PC-3 (cell line): Measurements from ENCODE around the gene SNX19. TPM values are rescaled to one million over a fixed set of nuclear protein-coding genes. Genes with fewer than 3 reads are reported as not detected.

ENCODE experiments used
- ATAC-seq: fragments of 200-7000 bp; cut with Tn5 transposase; 2 replicates; pipeline ENCODE4 v1.9.1; 2020; ENCODE audit warnings: mild to moderate bottlenecking, moderate library complexity
- BruUV-seq: library from RNA; stranded (reverse); fragments of 400-500 nt; replicated peaks from 2 replicates; lab custom pipeline; 2021; lab: Mats Ljungman, UMichigan
- CTCF ChIA-PET: fragments of 300-600 bp; sonication (Branson Sonifier 250); formaldehyde crosslinking; loops from one replicate; lab custom pipeline; 2022; ENCODE audit warnings: antibody characterized with exemption; lab: Charles Lee
- POLR2A ChIA-PET: fragments of 300-600 bp; sonication (Branson Sonifier 250); formaldehyde crosslinking; loops from one replicate; lab custom pipeline; 2022; ENCODE audit warnings: antibody characterized with exemption; ENCODE audit not compliant: unreplicated experiment; lab: Charles Lee
- DNase-seq: peaks from one replicate; pipeline ENCODE4 v3.0.0-alpha.2; 2015
- H2AFZ ChIP-seq: fragments of 300-600 bp; sonication (generic); 2 replicates; pipeline ENCODE4 v1.6.0; 2016; ENCODE audit warnings: antibody characterized with exemption, low read length
- H3F3A ChIP-seq: fragments of 300-600 bp; sonication (generic); one replicate; pipeline ENCODE4 v1.6.0; 2017; ENCODE audit warnings: antibody characterized with exemption, low read length, control low read depth, mild to moderate bottlenecking; ENCODE audit not compliant: unreplicated experiment
- H3K27ac ChIP-seq: fragments of 300-600 bp; sonication (generic); 2 replicates; pipeline ENCODE4 v1.5.1; 2016; ENCODE audit warnings: mild to moderate bottlenecking, low read length
- H3K27me3 ChIP-seq: fragments of 300-600 bp; sonication (generic); 2 replicates; pipeline ENCODE4 v1.6.1; 2016; ENCODE audit warnings: low read length, mixed read lengths
- H3K36me3 ChIP-seq: fragments of 300-600 bp; sonication (generic); 2 replicates; pipeline ENCODE4 v1.6.1; 2016; ENCODE audit warnings: low read depth, mixed run types, low read length, mixed read lengths
- H3K4me1 ChIP-seq: fragments of 300-600 bp; sonication (generic); 2 replicates; pipeline ENCODE4 v1.5.1; 2016; ENCODE audit warnings: low read length; ENCODE audit not compliant: insufficient read depth
- H3K4me2 ChIP-seq: fragments of 300-600 bp; sonication (generic); 2 replicates; pipeline ENCODE4 v1.6.0; 2016; ENCODE audit warnings: low read length
- H3K4me3 ChIP-seq: fragments of 300-600 bp; sonication (generic); 2 replicates; pipeline ENCODE4 v1.5.1; 2016; ENCODE audit warnings: mild to moderate bottlenecking, low read length, mixed read lengths
- H3K79me2 ChIP-seq: fragments of 300-600 bp; sonication (generic); 2 replicates; pipeline ENCODE4 v1.6.1; 2017; ENCODE audit warnings: low read length, mixed read lengths
- H3K9ac ChIP-seq: fragments of 300-600 bp; sonication (generic); 2 replicates; pipeline ENCODE4 v1.6.0; 2016; ENCODE audit warnings: mild to moderate bottlenecking, low read length
- H3K9me2 ChIP-seq: fragments of 300-600 bp; sonication (generic); replicated peaks from 2 replicates; pipeline ENCODE4 v1.6.1; 2016; ENCODE audit warnings: mixed run types, low read length, mixed read lengths
- H3K9me3 ChIP-seq: fragments of 300-600 bp; sonication (generic); 2 replicates; pipeline ENCODE4 v1.6.1; 2016; ENCODE audit warnings: low read length, mixed read lengths
- H4K20me1 ChIP-seq: fragments of 300-600 bp; sonication (generic); 2 replicates; pipeline ENCODE4 v1.6.1; 2016; ENCODE audit warnings: low read length, mixed read lengths
- CTCF ChIP-seq: fragments of 300-600 bp; sonication (generic); conservative IDR thresholded peaks from 2 replicates; pipeline ENCODE4 v1.5.1; 2017; ENCODE audit warnings: antibody characterized with exemption, low read depth, mild to moderate bottlenecking, low read length
- EZH2 ChIP-seq: fragments of 300-600 bp; sonication (generic); IDR thresholded peaks from one replicate; pipeline ENCODE4 v1.6.1; 2017; ENCODE audit warnings: antibody characterized with exemption, mild to moderate bottlenecking, low read length; ENCODE audit not compliant: unreplicated experiment
- EZH2phosphoT487 ChIP-seq: fragments of 300-600 bp; sonication (generic); IDR thresholded peaks from 2 replicates; pipeline ENCODE4 v1.6.1; 2018; ENCODE audit warnings: mild to moderate bottlenecking, antibody characterized with exemption, low read length, borderline replicate concordance
- intact Hi-C: fragments of 100-400 bp; cut with micrococcal nuclease; formaldehyde crosslinking; loops from 2 replicates; pipeline ENCODE4 v1.9.0; 2023
- total RNA-seq: library from RNA; depleted of rRNA; stranded (reverse); fragments of >200 nt; gene quantifications from 2 replicates; pipeline ENCODE4 v1.2.3, GENCODE V29; 2014

SNX19 gene
- total RNA-seq, 1 experiment from 2014 or later, result 66.4 TPM

GRCh38 chr11:130918081-130918480 is 1.8 kb upstream of the SNX19 start:
- ATAC-seq (no peak), DNase-seq (no peak)
- Histone ChIP-seq H2AFZ (no peak overlapping the region), H3K4me3 (no peak overlapping the region), H4K20me1 (no peaks in the 10 kb centered on the region), H3K9me3 (no peaks in the 10 kb centered on the region), H3K36me3 (peaks cover 15% of the 10 kb centered on the region; the same call in 1 of the 2 replicates), H3K4me2 (no peak overlapping the region), H3K9ac (no peak overlapping the region), H3K79me2 (peaks cover 30% of the 10 kb centered on the region), H3K4me1 (peaks cover 15% of the 10 kb centered on the region), H3K27me3 (peaks cover 23% of the 10 kb centered on the region; the same call in 1 of the 2 replicates), H3K9me2 (no peaks in the 10 kb centered on the region), H3K27ac (no peak overlapping the region), H3F3A (no peaks in the 10 kb centered on the region)
- CTCF ChIA-PET, result interaction anchor here (0.6 kb wide), 1 partner anchor 487 kb away, joined by 4 read pairs; no protein-coding TSS in a partner anchor
- TF ChIP-seq CTCF (no peak), EZH2 (no peak), EZH2phosphoT487 (no peak)
- intact Hi-C loops, result no loop called here
- BruUV-seq, result no TSS peak
- POLR2A ChIA-PET, result no interaction called here

GRCh38 chr11:130916910-130917309 is 631 bp upstream of the SNX19 start:
- H3K9me3 ChIP-seq, result no peaks in the 10 kb centered on the region
- peak overlapping the region; percentile 93 for H3K4me2 ChIP-seq
- H2AFZ ChIP-seq, result peak overlapping the region; percentile 91
- ChIA-PET POLR2A (interaction anchor here (0.6 kb wide), 1 partner anchor 733 kb away, joined by 3 read pairs; no protein-coding TSS in a partner anchor), CTCF (interaction anchor here (0.5 to 1.2 kb wide), 4 partner anchors 8 to 782 kb away, joined by 4 to 6 read pairs (median 5); no protein-coding TSS in a partner anchor)
- peak overlapping the region; percentile 79 for H3K4me3 ChIP-seq
- intact Hi-C loops, result no loop called here
- TF ChIP-seq CTCF, result no peak
- TF ChIP-seq EZH2phosphoT487, result no peak
- TF ChIP-seq EZH2, result no peak
- H3K27ac ChIP-seq, result no peak overlapping the region
- peaks cover 17% of the 10 kb centered on the region; the same call in 1 of the 2 replicates for H3K36me3 ChIP-seq
- no peaks in the 10 kb centered on the region for H3K9me2 ChIP-seq
- BruUV-seq, result no TSS peak
- no peaks in the 10 kb centered on the region for H4K20me1 ChIP-seq
- ATAC-seq (no peak), DNase-seq (no peak)
- H3F3A ChIP-seq, result no peaks in the 10 kb centered on the region
- H3K9ac ChIP-seq, result no peak overlapping the region
- peaks cover 15% of the 10 kb centered on the region for H3K4me1 ChIP-seq
- peaks cover 22% of the 10 kb centered on the region; the same call in 1 of the 2 replicates for H3K27me3 ChIP-seq
- peaks cover 34% of the 10 kb centered on the region for H3K79me2 ChIP-seq

- Histone ChIP-seq H2AFZ (peak overlapping the region; percentile 91), H3K9me2 (no peaks in the 10 kb centered on the region), H3K27me3 (peaks cover 14% of the 10 kb centered on the region; the same call in 1 of the 2 replicates), H3K36me3 (peaks cover 17% of the 10 kb centered on the region; the same call in 1 of the 2 replicates), H3K4me2 (peak overlapping the region; percentile 93), H3K27ac (0 out of 2 replicates have a peak overlapping the region, but pooled peaks have one; percentile 4), H3K9ac (peak overlapping the region; percentile 93), H3K4me1 (peaks cover 15% of the 10 kb centered on the region), H4K20me1 (no peaks in the 10 kb centered on the region), H3K9me3 (no peaks in the 10 kb centered on the region), H3K4me3 (peak overlapping the region; percentile 79), H3K79me2 (peaks cover 34% of the 10 kb centered on the region), H3F3A (no peaks in the 10 kb centered on the region)
- ATAC-seq (no peak), DNase-seq (no peak)
- POLR2A ChIA-PET, result no interaction called here
- intact Hi-C loops, result no loop called here
- CTCF ChIA-PET, result interaction anchor here (0.5 to 1.2 kb wide), 5 partner anchors 9 to 1062 kb away, joined by 3 to 6 read pairs (median 4); no protein-coding TSS in a partner anchor
- no TSS peak for BruUV-seq
- TF ChIP-seq EZH2phosphoT487, result no peak
- no peak for TF ChIP-seq EZH2
- no peak for TF ChIP-seq CTCF
Observed at GRCh38 chr11:130915603-130916237, 559 bp downstream of the SNX19 start.
